ENCODE results near the gene BPIFB1. TPM values are rescaled to one million over a fixed set of nuclear protein-coding genes. Genes with fewer than 3 reads are reported as not detected.
A peak's percentile ranks its signal among the peaks of the same experiment; 100 is the strongest.

Gene BPIFB1
- total and polyA plus RNA-seq, 2 of the 13 experiments (the other 11 are each of a cell fraction or from before 2014, with no cell fraction given) = 0.82 to 4.4 TPM

GRCh38 chr20:33333616-33334015 is 50.6 kb downstream of the BPIFB1 start:
- no peak for TF ChIP-seq FOXO4 (CRISPR knock-in tag; conservative IDR thresholded peaks at IDR 0.05)
- TF ChIP-seq MNT (IDR thresholded peaks at IDR 0.05) = peak; percentile 99
- ChIA-PET POLR2A (no interaction called here), CTCF (ENCODE audit: low intra/inter-chr PET ratio, low total read pairs) (no interaction called here)
- no TSS peak for BruUV-seq (replicated peaks)
- Histone ChIP-seq H3K4me1 (ENCODE audit: insufficient read depth, low read length) (peaks cover 16% of the 10 kb centered on the region), H3K4me2 (ENCODE audit: low read depth, low read length) (no peak overlapping the region), H2AFZ (ENCODE audit: low read length) (no peak overlapping the region), H3K36me3 (replicated peaks in 1 of 2; ENCODE audit: control insufficient read depth in 1 of 2, insufficient read depth in 2 of 2, low read length in 2 of 2) (no peaks in the 10 kb centered on the region), H3K4me3 (replicated peaks in 1 of 3; ENCODE audit: insufficient read depth in 1 of 3, low read depth in 2 of 3, low read length in 3 of 3) (no peak overlapping the region), H3K27ac (ENCODE audit: extremely low read length, insufficient read depth, low read length) (no peak overlapping the region), H3K9ac (ENCODE audit: insufficient read depth, low read depth, low read length) (no peak overlapping the region), H3K79me2 (ENCODE audit: insufficient read depth, low read length) (no peaks in the 10 kb centered on the region), H3K27me3 (ENCODE audit: control insufficient read depth in 1 of 2, insufficient read depth in 2 of 2, low read length in 2 of 2) (peaks cover 14 to 53% of the 10 kb centered on the region in 2 experiments), H4K20me1 (ENCODE audit: insufficient read depth, low read length) (no peaks in the 10 kb centered on the region), H3K9me3 (ENCODE audit: low read length) (no peaks in the 10 kb centered on the region)
- in situ Hi-C loops (cut with HindIII; ENCODE audit: extremely low pct_ligation_motif_present, low pct_unique_long_range_greater_than_20kb) (no loop called here), intact Hi-C loops (cut with micrococcal nuclease; ENCODE audit: unreplicated experiment) (no loop called here)
- FAIRE-seq (no peak), DNase-seq (ENCODE audit: low spot score) (no peak), ATAC-seq (no peak)
- WGBS (ENCODE audit: low lambda C conversion rate) = 24% methylated on average over 7 of the region's 7 CpGs

GRCh38 chr20:33334111-33334510 is 51.1 kb downstream of the BPIFB1 start:
- Histone ChIP-seq H3K9ac (ENCODE audit: insufficient read depth, low read depth, low read length) (no peak overlapping the region), H2AFZ (ENCODE audit: low read length) (no peak overlapping the region), H3K27ac (ENCODE audit: extremely low read length, insufficient read depth, low read length) (no peak overlapping the region), H3K27me3 (ENCODE audit: control insufficient read depth in 1 of 2, insufficient read depth in 2 of 2, low read length in 2 of 2) (peaks cover 10 to 48% of the 10 kb centered on the region in 2 experiments), H3K36me3 (replicated peaks in 1 of 2; ENCODE audit: control insufficient read depth in 1 of 2, insufficient read depth in 2 of 2, low read length in 2 of 2) (no peaks in the 10 kb centered on the region), H3K4me2 (ENCODE audit: low read depth, low read length) (no peak overlapping the region), H3K4me3 (replicated peaks in 1 of 3; ENCODE audit: insufficient read depth in 1 of 3, low read depth in 2 of 3, low read length in 3 of 3) (no peak overlapping the region), H3K9me3 (ENCODE audit: low read length) (no peaks in the 10 kb centered on the region), H3K79me2 (ENCODE audit: insufficient read depth, low read length) (no peaks in the 10 kb centered on the region), H4K20me1 (ENCODE audit: insufficient read depth, low read length) (no peaks in the 10 kb centered on the region), H3K4me1 (ENCODE audit: insufficient read depth, low read length) (peaks cover 21% of the 10 kb centered on the region)
- DNase-seq (ENCODE audit: low spot score) = no peak
- ChIA-PET CTCF (ENCODE audit: low intra/inter-chr PET ratio, low total read pairs) (no interaction called here), POLR2A (no interaction called here)
- no peak for FAIRE-seq
- BruUV-seq (replicated peaks) = no TSS peak
- in situ Hi-C loops (cut with HindIII; ENCODE audit: extremely low pct_ligation_motif_present, low pct_unique_long_range_greater_than_20kb) (no loop called here), intact Hi-C loops (cut with micrococcal nuclease; ENCODE audit: unreplicated experiment) (no loop called here)
- no peak for ATAC-seq
- 14% methylated on average over 3 of the region's 3 CpGs for WGBS (ENCODE audit: low lambda C conversion rate)
- peak; percentile 47; the same call in 1 of the 2 replicates for TF ChIP-seq FOXP1 (IDR thresholded peaks at IDR 0.05)
- TF ChIP-seq FOXP1 (CRISPR knock-in tag; IDR thresholded peaks at IDR 0.05) = no peak
- TF ChIP-seq LCORL (IDR thresholded peaks at IDR 0.05) = peak; percentile 69
- no peak for TF ChIP-seq LCORL (CRISPR knock-in tag; IDR thresholded peaks at IDR 0.05)
- TF ChIP-seq ZNF484 (CRISPR knock-in tag; IDR thresholded peaks at IDR 0.05; ENCODE audit: borderline replicate concordance, low read depth) = no peak
- peak; percentile 64; the same call in 1 of the 2 replicates for TF ChIP-seq FOXK2 (IDR thresholded peaks at IDR 0.05)
- peak; percentile 95; the same call in 1 of the 2 replicates for TF ChIP-seq NONO (IDR thresholded peaks at IDR 0.05)
- TF ChIP-seq NONO (CRISPR knock-in tag; conservative IDR thresholded peaks at IDR 0.05) = no peak
- 0 out of 2 replicates have a peak, but pooled peaks have one; percentile 38 for TF ChIP-seq NFRKB (IDR thresholded peaks at IDR 0.05)
- no peak for TF ChIP-seq ZNF317 (CRISPR knock-in tag; IDR thresholded peaks at IDR 0.05)
- no peak for TF ChIP-seq ZNF614 (CRISPR knock-in tag; IDR thresholded peaks at IDR 0.05; ENCODE audit: borderline replicate concordance)
- TF ChIP-seq ZNF792 (CRISPR knock-in tag; IDR thresholded peaks at IDR 0.05) = no peak
- TF ChIP-seq TOE1 (CRISPR knock-in tag; IDR thresholded peaks at IDR 0.05) = no peak
- TF ChIP-seq NR2C2 (CRISPR knock-in tag; IDR thresholded peaks at IDR 0.05; ENCODE audit: borderline replicate concordance) = no peak
- TF ChIP-seq ZFP36 (IDR thresholded peaks at IDR 0.05; ENCODE audit: borderline replicate concordance, low read depth, low read length, partially characterized antibody) = no peak
- peak; percentile 86 for TF ChIP-seq IKZF1 (IDR thresholded peaks at IDR 0.05)
- TF ChIP-seq TRIM22 (IDR thresholded peaks at IDR 0.05) = peak; percentile 98

All from HepG2 (cell line).